Superior temporal gyrus (tissue), 1 donor: ENCODE measurements around the gene ZBTB46.

ENCODE experiments used
- DNase-seq: peaks from one replicate; pipeline ENCODE4 v3.0.0-alpha.2; 2016; ENCODE audit errors: extremely low spot score

Gene ZBTB46

GRCh38 chr20:63696306-63696627 is 134.8 kb downstream of the ZBTB46 start:
- DNase-seq = no peak

GRCh38 chr20:63695424-63696305 is 135.4 kb downstream of the ZBTB46 start:
- DNase-seq = no peak

GRCh38 chr20:63694584-63695423 is 136.3 kb downstream of the ZBTB46 start:
- DNase-seq = no peak

GRCh38 chr20:63693733-63694583 is 137.1 kb downstream of the ZBTB46 start:
- no peak for DNase-seq
